NOMO-1 treated with DMSO at 0.1 percent for 48 hours (cell line): ENCODE data around the gene CSNK2A3.
A peak's percentile ranks its signal among the peaks of the same experiment; 100 is the strongest.
"Not testable (repeated sequence)": the region's sequence is repeated elsewhere in the genome, so short reads cannot be mapped to it uniquely, and the experiment has no call there.

Experiments used
- DNase-seq: peaks from one replicate; lab custom pipeline; 2025; ENCODE audit not compliant: unreplicated experiment; lab: John Stamatoyannopoulos, UW

CSNK2A3 gene

DNA sequence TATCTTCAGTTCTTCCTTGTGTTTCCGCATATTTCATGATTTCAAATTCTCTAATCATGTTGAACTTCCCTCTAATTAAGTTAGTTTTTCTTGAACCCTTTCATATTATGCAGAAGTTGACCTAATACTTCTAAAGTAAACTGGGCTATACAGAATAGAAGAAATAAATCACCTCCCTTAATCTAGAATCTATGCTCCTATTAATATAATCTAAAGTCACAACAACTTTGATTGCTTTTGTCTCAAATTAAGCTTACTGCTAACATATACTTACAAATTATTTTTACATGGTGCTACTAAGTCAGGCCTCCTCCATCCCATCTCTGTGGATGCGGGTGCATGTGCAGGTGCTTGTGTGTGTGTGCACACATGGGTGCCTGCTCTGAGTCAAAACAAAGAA lies 27.3 kb upstream of the CSNK2A3 start:
- DNase-seq, result no peak

GRCh38 chr11:11379661-11380060 lies 26.6 kb upstream of the CSNK2A3 start:
- DNase-seq, result no peak

GRCh38 chr11:11378184-11378940 lies 25.3 kb upstream of the CSNK2A3 start:
- DNase-seq, result no peak

DNA sequence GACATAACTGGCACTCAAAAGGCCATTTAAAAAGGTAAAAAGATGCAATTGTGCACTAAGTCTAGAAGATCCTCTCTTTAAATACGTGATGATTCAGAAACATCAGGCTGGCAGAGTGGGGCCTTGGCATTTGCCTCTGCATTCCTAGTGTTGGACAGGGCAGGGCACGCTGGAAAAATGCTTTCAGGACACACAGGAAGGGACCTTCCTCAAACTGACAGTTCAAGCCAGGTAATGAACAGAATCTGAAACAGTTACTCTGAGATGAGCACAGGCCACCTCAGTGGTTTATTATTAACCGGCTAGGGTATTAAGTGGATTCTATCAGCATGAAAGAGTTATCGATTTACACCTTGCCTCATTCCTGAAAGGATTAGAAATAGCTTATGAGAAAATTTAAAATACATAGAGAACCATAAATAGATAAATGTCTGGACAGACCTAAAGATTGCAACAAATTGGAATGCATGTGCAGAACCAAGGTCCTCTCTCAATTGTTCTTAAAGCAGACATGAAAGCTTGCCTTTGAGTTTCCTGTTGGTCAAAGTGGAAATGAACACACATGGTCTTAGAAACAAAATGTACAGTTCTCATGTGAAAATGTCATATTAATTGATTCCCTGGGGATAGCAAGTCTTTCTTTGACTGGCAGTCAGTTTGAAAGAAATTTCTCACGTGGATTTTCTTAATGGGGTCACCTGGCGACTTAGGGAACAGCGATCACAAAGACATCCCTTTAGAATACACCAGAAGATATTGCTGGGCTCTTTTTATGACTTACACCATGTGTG lies 21.5 kb upstream of the CSNK2A3 start:
- no peak for DNase-seq

GRCh38 chr11:11373934-11374333 lies 20.9 kb upstream of the CSNK2A3 start:
- no peak for DNase-seq

DNA sequence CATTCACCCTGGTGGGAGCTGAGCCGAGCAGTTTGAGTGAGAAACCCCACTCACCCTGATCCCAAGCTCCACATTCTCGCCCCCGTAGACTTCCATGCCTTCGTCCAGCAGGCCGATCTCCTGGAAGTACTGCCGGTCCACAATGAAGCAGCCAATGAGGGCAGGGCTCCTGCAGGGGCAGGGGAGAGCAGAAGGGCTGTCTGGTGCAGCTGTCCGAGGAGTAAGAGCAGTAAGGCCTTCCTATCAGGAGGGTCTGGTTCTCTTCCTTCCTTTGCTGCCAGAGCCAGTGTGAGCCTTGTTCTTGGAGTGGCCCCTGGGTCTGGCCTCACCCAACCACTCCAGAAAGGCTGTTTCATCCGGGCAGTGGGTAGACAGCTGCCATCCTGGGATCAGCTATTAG lies 19.4 kb upstream of the CSNK2A3 start:
- DNase-seq, result no peak

DNA sequence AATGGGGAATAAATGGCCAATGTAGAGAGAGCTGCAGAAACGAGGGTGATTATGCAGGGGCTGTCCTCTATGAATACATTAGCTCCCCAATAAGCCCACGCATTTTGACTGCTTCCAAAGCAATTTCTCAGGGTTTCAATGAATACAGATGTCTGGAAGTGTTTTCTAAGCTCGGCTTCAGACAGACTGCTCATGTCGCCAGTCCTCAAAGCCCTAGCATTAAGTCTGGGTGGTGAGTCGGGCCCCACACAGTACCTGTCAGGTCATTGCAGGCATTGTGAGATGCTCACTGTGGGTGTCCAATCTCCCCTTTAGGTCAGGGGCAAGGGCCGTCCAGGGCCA lies 17.9 kb upstream of the CSNK2A3 start:
- DNase-seq, result no peak

- peak; percentile 86 for DNase-seq
Observed at GRCh38 chr11:11370255-11370961, 17.4 kb upstream of the CSNK2A3 start.

DNA sequence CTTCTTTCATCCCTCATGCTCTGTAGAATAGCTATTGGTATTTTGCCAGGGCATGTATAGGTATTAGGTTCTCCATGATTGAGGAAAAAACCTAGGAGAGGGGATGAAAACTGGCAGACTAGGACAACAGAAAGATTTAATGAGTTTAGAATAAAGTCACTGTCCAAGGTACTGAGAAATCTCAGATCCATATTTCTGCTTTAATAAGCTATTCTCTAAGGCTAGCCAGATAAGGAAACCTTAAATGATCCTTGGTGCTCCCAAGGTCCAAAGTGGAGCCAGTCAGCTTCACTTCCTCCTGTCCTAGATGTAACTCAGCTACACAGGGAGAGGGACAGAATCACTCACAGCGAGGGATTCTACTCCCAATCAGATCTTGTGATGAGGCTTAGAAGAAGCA lies 13.7 kb upstream of the CSNK2A3 start:
- no peak for DNase-seq

DNA sequence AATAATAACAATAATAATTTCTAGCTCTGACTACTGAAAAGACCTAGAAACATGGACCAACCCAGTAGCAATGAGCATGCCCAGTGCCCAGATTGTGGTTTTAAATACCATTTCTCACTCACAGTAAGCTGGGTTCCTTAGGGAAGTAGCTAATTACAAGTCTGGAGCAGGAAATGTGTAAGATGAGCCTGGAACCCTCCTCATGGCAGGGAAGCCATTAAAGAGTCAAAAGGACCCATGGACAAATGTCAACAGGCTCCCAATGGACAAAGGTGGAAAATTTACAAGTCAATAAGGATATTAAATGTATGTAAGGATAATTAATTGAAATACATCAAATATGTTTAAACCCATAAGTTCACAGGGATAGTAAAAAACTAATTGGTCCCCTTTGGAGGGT lies 10.6 kb upstream of the CSNK2A3 start:
- DNase-seq, result no peak

DNA sequence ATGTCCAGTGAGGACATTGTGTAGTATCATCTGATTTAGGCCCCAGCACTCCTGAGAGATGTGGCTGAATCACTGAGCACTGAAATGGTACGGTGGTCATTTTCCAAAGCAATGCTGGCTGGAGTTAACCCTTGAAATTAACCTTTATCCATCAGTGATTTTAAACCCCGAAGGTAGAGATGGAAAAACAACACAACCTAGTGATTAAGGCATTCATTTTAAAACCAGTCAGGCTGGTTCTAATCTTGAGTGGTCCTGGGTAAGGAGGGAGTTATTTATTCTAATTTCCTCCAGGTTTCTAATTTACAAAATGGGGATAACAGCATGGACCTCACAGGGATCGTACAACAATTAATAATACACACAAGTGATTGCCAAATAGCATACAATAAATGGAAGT lies 6.6 kb upstream of the CSNK2A3 start:
- DNase-seq, result no peak

DNA sequence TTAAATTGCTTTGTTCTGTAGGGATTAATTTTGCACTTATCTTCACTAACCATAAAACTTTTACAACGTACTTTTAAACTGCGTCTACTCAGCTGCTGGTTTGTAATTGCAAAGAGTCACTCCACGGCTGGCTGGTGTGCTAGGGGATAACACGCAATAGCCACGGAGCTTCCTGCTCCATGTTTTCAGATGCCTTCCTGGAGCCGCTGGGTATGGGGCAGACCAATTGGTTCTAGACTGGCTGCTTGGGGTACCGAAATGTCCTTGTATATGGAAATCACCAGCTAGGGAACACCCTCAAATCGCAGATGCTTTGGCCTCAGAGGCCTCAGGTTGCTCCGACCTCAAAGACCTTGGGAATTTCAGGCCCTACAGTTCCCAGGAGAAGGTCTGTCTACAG lies 3.8 kb upstream of the CSNK2A3 start:
- no peak for DNase-seq

GRCh38 chr11:11351851-11352250 lies 1.2 kb downstream of the CSNK2A3 start:
- not testable (repeated sequence) for DNase-seq

DNA sequence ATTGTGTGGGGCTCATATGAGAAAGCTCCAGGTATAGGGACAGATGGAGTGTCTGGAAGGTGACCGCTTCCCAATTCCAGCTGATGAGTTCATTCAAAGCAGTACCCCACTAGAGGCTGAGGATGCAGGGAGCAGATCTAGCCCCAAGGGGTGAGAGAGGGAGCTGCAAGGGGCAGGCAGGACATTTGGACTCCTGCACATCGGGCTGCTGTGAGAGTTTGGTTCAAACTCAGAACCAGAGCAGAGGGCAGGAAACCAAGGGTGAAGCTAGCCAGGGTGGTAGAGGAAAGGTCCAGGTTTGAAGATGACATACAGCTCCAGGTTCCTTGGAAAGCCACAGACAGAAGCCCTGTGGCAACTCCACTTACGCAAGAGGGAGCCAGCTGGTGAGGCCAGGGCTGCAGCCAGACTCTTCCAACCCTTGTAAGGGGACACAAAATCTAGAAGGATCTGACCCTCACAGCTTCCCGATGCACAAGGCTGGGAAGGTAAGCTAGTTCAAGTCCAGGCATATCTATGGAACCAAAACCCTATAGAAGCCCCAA lies 1.9 kb downstream of the CSNK2A3 start:
- no peak for DNase-seq

- DNase-seq, result no peak
Observed at GRCh38 chr11:11349870-11350337, 3.1 kb downstream of the CSNK2A3 start.

DNA sequence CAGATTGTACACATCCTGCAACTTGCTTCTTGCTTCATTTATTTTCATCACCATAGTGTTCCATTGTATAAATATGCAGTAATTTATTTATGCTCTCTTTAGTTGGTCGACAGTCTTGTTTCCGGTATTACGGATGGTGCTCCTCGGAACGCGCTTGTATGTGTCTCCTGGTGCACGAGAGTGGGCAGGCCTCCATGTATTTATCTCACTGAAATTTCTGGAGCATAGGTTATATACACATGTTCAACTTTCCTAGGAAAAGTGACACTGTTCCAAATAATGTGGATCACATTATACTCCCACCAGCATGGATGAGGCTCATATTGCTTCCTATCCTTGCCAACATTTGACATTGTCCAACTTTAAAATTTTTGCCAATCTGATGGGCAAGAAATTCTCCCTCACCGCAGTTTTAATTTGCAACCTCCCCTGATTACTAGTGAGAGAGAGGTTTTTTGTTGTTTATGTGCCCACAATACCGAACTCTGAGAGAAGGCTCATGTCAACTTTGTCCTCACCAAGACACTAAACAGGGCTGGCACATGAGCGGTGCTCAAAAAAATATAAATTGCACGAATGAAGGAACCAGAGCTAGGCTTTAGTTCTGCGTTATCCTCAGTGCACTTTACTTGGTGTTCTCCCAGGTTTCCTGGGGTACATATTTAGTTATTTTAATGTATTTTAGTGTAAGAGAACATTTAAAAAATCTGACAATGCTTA lies 3.8 kb downstream of the CSNK2A3 start:
- DNase-seq, result no peak

- no peak for DNase-seq
Observed at GRCh38 chr11:11348303-11348702, 4.7 kb downstream of the CSNK2A3 start.

DNA sequence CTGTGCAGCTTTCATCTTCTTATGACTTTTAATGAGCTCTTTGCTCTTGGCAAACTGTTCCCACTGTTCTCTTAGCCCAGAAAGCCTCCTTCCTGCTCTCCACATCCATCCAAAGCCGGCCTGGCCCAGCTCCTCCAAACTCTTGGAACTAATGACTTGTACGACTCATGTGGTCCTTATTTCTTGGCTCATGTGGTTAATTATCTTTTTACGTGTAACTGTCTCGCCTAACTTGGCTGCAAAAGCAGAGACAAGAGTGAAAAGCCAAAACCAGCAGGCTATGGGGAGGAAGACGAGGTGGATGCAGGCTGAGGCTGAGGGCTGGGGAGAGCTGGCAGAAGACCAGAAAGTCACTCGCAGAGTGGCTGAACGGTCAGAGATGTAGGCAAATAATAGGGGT lies 5.5 kb downstream of the CSNK2A3 start:
- DNase-seq, result no peak

DNA sequence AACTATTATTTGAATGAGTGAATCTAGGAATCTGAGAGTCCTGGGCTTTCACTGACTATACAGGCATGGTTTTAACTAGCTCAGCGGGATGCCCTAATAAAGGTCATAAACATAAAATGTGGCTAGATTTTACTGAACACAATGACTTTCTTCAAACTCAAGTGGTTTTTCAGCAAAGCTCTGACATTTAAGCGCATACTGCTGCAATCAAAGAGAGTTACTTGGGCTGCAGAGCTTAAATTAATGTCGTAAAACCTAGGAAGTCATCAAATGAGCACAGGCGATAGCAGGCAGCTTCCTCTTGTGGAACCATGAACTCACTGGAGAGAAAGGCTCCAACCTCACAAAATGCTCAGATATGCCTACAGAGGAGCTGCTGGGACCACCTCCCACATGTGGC lies 6.7 kb downstream of the CSNK2A3 start:
- no peak for DNase-seq

DNA sequence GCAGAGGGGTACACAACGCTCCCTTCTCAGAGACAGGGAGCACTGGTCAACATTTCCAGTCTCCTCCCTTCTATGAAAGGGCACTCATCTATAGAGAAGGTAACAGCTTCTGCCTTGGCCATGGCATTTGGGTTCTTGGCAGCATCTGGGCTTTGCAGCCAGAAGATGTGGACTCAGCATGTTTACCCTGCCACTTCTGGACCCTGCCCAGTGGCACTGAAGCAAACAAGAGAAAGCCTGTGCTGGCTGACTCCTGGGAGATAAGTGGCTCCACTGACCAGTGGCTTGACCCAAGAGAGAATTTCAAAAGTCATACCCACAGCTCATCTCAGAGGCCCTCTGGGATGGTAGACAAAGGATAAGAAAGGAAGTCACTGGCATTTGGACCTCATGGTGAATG lies 8.0 kb downstream of the CSNK2A3 start:
- DNase-seq, result no peak

- no peak for DNase-seq
Observed at GRCh38 chr11:11344045-11344444, 9.0 kb downstream of the CSNK2A3 start.
